HG03097 (cell line): ENCODE data around the gene PIGZ.
A peak's percentile ranks its signal among the peaks of the same experiment; 100 is the strongest.

Experiments
- ATAC-seq: cut with Tn5 transposase; IDR thresholded peaks from one replicate; pipeline ENCODE4 v1.9.1; 2021; ENCODE audit not compliant: unreplicated experiment, low FRiP score

The PIGZ gene

DNA sequence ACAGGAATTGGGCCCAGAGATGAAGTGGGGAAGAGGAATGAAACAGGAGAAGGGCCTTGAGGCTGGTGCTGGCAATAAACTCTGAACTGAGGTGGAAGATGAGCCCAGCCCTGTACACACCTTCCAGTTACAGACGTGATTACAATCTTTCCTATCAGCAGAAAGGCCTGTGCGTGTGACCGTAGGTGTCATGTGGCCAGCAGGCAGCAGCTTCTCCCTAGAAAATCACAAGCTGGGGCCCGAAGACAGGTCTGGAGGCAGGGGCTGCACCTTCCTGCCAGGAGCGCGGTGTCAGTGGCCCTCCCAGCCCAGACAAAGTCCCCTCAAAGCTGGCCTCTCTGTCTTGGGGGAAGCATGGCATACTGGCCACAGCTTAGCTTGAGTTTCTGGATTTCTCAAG lies 16.7 kb upstream of the PIGZ start:
- no peak for ATAC-seq

DNA sequence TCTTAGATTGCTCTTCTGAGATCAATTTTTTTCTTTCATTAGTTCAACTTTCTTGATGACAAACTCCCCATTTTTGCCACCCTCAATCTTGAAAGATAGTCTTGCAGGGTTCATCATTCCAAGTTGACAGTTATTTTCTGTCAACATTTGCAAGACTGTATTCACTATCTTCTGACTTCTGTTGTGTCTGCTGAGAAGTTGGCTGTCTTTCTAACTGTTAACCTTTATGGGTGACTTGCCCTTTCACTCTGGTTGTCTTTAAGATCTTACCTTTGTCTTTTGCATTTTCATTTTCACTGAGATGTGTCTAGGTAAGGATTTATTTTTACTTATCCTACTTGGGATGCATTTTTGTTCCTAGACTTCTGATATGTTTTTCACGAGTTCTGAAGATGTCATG lies 14.6 kb upstream of the PIGZ start:
- no peak for ATAC-seq

DNA sequence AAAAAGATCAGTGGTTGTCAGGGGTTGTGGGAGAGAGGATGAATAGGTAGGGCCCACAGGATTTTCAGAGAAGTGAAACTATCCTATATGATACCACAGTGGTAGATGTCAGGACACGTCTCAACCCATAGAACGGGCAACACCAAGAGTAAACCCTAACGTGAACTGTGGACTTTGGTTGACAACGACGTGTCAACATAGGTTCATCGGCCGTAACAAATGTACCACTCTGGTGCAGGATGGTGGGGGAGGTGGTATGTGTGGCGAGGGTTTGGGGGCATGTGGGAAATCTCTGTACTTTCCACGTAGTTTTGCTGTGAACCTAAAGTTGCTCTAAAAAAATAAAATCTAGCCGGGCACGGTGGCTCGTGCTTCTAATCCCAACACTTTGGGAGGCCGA lies 13.0 kb upstream of the PIGZ start:
- ATAC-seq: no peak

DNA sequence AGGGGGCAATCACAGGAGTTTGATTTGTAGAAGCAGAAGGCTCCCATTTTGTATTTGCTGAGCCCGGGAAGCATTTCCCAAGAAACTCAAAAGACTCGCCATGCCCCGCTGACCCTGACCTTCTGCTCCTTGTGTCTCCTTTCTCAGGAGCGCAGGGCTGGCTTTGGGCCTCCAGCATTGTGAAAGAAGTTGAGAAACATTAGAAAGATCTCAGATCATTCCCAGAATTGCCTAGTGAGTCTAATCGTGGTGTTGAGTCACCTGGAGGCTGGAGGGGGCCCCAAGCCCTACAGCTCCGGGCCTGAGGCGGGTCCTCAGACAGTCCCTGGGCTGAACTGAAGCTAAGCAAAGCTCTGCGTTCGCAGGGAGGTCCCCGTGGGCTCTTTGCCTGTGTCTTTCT lies 10.9 kb upstream of the PIGZ start:
- ATAC-seq: no peak

DNA sequence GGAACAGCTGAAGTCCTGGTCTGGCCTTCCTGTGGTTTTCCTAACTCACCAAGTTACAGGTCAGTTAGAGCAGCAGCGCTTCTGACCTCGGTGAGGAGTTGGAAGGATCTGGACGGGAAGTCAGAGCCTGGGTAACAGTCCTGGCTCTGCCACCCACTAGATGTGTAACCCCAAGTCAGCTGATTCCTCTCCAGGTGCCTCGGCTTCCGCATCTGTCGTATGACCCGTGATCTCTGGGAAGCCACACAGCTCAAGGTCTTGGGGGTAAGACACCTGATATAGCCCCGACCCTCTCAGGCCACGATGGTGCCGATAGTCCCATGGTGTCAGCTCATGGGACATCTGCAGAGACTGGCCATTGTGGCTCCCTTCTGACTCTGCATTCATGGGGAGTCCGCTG lies 8.3 kb upstream of the PIGZ start:
- no peak for ATAC-seq

DNA sequence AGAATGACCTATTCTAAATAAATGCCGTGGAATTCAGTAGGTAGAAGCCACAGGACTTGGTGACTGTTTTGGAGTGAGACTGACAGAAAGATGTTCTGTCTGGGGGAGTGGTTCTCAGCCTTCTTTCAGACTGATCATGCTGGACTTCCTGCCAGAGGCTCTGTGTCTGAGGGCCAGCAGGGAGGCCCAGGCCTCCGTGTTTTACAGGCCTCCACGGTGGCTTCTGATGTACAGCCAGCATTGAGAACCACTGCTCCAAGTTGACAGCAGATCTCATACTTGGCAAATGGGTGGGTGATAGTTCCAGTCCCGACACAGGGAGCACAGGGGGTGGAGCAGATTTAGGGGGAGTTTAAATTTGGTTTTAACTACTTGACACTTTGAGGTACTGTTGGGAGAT lies 6.7 kb upstream of the PIGZ start:
- no peak for ATAC-seq

DNA sequence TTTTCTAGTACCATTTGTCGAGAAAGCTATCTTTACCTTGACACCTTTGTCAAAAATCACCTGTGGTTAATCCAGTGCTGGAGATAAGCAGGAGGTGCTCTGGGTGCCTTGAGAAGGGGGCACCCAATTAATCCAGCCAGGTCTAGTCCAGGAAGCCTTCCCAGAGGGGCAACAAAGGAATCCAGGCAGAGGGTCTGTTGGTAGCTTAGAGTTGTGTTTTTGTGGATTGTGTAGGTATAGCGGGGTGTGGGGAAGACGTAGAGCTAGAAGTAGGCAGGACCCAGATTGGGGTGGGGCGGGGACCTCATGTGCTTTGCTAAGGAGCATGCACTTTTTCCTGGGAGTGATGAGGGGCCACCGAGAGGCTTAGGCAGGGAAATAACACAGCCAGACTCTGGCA lies 6.0 kb upstream of the PIGZ start:
- no peak for ATAC-seq

DNA sequence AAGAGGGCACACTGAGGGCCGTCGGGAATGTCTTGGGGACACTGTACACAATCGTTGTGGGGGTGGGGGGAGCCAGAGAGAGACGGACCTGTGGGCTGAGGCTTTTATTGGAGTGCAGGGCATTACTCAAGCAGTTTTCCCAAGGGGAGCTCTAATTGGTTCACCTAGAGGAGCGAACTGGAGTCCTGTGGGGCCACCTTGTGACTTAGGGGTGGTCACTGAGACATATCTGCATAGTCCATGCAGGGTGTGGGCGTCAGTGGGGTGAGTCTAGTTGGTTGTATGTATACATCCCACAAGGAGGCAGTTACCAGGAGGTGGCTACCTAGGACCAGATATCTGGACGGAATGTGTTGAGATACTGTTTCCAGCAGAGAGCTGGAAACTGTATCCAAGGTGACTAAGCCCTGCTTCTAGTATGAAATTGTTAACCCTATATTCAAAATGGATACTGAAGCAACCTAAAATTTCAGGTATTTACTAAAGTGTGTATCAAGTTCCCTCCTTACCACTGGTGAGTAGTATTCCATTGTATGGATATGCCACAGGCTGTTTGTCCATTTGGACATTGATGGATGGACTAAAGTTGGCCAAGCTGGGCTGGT lies 2.6 kb upstream of the PIGZ start:
- ATAC-seq: no peak

DNA sequence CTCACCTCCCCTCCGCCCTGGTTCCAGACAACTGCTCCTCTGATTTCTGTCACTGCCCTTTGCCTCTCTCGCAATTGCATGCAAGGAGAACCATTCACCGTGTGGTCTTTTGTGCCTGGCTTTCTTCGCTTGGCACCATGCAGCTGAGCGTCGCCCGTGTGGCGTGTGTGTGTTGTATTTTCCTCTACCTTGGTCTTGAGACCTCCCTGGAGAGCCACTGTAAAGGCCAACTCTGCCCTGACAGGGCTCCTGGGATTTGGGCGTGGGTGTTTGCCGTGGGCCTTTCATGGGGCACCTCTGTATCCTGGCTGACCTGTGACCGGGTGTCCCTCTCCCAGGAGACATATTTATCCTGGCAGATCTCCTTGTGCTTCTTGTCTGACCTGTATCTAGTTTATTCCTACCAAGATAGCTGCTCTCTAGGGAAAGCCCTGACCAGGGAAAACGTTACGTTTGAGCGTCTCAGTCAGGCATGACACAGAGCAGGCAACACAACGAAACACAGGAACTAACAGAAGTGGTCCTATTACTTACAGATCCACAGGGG lies 2.0 kb upstream of the PIGZ start:
- no peak for ATAC-seq

DNA sequence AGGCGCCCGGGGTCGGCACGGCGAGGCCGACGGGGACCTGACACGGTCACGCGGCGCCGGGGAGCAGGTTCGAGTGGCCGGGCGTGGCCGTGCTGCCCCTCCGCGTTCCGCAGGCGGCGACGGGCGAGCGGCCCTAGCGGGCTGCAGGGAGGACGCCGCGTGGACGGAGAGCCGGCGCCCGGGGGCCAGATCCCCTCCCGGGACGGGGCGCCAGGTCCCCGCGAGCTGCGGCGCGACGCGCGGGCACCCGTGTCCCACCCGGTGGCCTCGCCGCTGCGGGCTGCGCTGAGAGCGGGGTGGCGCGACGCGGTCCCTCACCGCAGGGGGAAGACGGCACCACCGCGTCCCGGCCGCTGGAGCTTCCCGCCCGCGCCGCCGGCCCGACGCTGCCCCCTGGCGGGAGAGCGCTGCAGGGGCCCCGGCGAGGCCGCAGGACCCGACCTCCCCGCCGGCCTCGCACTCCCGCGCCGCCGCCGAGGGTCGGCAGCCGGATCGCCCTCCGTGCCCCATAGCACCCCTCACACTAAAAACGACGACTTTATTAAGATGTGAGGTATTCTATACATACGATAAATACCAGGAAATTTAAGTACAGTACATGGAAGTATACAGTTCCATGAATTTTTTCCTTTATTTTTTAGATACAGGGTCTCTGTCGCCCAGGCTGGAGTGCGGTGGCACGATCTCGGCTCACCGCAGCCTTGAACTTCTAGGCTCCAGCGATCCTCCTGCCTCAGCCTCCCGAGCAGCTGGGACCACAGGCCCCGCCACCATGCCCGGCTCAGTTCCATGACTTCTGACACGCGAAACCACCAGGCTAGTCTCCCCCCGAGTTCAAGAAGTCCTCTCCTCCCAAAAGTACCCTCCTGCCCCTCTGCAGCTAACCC lies 1.3 kb upstream of the PIGZ start:
- ATAC-seq: peak; percentile 47

DNA sequence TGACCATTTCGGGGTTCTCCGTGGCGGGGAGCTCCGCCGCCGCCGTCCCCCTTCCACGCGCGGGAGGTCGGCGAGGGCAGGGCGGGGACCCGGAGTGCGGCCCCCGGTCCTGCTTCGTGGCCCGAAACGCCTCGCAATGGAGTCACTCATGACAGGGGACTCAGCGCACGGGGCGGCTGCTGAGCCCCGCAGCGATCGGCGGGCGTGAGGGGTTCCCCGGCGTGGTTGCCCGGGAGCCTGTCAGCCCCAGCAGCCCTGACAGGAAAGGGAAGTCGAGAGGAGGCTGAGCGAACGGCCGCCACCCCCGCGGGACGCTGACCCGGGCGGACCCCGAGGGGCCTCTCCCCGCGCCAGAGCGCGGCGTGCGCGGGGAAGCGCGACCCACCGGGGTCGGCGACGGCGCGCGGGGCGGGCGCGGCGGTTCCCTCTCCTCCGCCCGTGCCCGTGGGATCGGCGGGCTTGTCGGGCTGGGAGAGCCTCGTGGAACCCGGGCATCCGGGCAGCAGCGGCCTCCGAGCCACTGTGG lies 564 bp upstream of the PIGZ start:
- peak; percentile 29 for ATAC-seq

DNA sequence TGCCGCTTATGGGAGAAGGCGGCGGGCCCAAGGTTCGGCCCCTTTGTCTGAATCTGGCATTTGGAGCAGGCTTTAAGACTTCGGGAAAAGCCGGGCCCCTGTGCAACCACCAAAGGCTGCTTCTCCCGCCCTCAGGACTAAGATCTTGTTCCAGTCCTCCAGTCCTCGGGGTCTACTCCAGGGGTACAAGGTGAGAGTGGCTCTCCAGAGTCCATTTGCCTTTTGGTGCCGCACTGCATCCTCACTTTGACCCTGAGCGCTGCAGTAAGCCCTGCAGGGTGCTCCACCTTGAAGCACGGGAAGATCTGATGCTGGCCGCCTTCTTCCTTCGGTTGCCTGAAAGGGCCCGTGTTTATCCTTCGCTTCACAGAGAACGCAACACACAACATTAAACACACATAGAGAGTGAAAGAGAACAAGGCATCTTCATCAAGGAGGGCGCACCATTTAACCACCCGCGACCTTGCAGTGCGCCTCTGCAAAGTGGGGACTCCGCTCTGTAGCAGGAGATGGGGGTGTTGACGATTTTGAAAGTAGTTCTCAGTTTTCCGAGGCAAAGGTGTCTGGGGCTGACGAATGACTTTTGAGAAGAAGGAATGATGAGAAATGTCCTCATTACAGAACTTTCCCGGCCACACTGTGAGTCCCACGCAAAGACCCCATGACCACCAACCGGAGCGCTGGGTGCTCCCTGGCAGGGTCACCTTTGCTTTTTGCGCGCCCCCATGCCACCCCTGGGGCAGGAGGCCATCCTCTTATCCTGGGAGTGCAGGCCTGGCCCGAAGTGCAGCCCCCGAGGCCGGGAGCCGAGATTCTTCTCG lies 1.0 kb downstream of the PIGZ start:
- ATAC-seq: no peak

DNA sequence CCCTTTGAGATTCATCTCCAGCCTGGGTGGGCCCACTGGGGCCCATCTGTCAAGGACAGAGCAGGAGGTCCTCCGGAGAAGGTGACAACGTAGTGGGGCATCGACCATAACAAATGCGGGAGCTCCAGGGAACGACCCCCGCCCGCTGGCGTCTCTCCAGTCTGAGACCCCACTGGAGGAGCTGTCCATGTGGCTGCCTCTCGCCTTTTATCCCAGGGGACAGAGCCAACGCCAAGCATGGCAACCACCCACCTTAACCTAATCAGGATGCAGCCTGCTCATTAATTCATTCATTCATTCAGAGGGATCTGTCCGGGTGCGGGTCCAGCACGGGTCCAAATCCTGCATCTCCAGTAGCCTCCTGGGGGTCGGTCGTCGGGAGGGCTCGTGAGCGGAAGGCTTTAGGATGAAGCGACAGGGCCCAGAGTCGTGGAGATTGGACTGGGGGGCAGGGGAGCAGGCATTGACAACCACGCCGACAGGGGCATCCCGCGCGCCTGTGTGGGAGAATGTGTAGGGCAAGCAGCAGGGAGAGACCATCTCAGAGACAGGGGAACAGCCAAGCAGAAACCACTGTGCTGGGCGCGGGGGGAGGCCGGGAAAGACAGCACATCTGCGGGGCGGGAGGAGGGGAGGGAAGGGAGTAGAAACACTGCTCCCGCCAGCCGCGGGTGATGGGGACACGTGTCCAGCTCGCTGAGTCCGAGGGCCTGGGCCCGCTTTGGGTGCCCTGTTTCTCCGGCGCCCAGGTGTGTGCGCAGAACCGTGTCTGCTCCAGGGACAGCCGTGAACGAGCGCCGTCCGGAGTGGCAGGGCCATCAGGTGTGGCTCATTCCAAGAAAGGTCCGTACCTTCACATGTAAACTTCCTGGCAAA lies 1.9 kb downstream of the PIGZ start:
- ATAC-seq: no peak

DNA sequence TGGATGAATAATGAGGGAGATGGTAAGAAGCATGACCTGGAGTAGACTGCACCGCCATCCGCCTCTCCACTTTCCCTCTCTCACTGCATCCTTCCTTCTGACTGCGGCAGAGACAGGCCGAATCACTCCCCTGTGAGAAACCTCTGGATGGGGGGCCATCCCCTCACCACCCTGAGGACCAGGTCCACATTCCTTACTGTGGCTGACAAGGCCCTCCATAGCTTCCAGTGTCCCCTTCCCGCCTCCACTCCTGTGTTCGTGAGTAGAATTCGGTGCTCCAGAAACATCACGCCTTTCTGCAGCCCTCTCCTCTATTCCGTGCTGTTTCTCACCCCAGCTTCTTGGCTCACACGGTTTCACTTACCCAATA lies 2.8 kb downstream of the PIGZ start:
- ATAC-seq: no peak

DNA sequence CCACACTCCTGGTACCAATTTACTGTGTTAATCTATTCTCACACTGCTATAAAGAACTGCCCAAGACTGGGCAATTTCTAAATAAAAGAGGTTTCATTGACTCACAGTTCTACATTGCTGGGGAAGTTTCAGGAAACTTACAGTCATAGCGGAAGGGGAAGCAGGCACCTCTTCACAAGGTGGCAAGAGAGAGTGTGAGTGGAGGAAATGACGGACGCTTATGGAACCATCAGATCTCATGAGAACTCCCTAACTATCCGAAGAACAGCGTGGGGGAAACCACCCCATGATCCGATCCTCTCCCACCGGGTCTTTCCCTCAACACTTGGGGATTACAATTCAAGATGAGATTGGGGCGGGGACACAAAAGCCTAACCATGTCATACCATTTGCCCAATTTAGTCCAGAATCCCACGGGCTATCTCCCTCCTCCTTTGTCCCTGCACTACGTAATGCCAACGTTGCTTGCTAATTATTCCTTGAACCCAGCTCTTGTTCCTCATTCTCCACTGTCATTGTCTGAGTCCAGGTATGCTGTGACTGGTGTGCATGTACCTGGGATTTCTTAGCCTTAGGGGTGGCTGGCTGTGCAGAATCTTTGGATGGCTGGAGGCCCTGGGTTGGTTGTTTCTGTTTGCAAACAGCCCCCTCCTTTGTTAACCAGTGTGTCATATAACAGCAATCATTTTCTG lies 3.4 kb downstream of the PIGZ start:
- no peak for ATAC-seq

DNA sequence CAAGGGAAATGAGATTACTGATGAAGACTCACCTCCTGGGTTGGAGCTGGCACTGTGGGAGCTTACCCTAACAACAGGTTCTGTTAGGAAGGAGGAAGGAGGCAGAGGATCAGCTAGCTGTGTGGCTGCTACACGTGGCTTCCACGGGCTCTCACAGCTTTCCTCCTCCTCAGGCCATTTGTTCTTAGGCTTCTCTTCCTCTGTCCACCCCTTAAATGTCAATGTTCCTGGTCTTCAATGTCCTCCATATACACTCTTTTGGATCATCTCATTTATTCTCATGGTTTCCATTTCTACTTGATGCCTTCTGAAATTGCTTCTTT lies 5.0 kb downstream of the PIGZ start:
- no peak for ATAC-seq

DNA sequence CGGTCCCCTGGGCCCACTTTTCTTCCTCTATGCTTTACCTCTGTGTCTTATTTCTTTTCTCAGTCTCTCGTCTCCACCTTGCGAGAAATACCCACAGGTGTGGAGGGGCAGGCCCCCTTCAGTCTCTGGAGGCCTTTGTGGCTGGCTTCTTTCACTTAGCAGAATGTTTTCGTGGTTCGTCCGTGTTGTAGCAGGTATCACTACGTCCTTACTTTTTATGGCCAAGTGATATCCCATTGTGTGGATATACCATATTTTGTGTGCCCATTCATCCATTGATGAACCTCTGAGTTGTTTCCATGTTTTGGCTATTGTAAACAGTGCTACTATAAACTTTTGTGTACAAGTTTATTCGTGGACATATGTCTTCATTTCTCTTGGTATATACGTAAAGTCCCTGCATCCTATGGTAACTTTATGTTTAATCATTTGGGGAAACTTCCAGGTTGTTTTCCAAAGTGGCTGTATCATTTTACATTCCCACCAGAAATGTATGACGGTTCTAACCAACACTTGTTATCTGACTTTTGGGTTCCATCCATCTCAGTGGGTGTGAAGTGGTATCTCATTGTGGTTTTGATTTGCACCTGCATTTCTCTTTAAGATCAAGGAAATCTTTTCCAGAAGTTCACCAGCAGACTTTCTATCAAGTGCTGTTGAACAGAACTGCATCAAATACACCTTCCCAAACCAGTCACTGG lies 5.6 kb downstream of the PIGZ start:
- peak; percentile 53 for ATAC-seq

DNA sequence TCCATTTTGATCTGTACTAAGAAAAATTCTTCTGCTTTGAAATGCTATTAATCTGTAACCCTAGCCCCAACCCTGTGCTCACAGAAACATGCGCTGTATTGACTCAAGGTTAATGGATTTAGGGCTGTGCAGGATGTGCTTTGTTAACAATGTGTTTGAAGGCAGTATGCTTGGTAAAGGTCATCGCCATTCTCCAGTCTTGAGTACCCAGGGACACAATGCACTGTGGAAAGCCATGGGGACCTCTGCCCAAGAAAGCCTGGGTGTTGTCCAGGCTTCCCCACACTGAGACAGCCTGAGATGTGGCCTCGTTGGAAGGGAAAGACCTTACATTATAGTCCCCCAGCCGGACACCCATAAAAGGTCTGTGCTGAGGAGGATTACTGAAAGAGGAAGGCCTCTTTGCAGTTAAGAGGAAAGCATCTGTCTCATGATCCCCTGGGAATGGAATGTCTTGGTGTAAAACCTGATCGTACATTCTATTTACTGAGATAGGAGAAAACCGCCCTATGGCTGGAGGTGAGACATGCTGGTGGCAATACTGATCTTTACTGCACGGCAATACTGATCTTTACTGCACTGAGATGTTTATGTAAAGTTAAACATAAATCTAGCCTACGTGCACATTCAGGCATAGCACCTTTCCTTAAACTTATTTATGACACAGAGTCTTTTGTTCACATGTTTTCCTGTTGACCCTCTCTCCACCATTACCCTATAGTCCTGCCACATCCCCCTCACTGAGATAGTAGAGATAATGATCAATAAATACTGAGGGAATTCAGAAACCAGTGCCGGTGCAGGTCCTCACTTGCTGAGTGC lies 6.3 kb downstream of the PIGZ start:
- ATAC-seq: no peak
